A549 (cell line): Measurements from ENCODE around the gene MINDY2. TPM values are rescaled to one million over a fixed set of nuclear protein-coding genes. Genes with fewer than 3 reads are reported as not detected.
A peak's percentile ranks its signal among the peaks of the same experiment; 100 is the strongest.

Source experiments
- ATAC-seq, 2 experiments: fragments of 200-7000 bp in 1 of 2; fragments of >200 bp in 1 of 2; cut with Nextera tagmentation in 1 of 2; cut with Tn5 transposase in 1 of 2; 3 replicates each; pipeline versions ENCODE4 v1.8.0 to v1.9.1; 2018 to 2020; ENCODE audit warnings: mild to moderate bottlenecking in 1 of 2, moderate library complexity in 1 of 2
- CTCF ChIA-PET: fragments of 300-600 bp; sonication (Branson Sonifier 250); formaldehyde crosslinking; extraction: SDS; loops from one replicate; lab custom pipeline; 2021; ENCODE audit warnings: antibody characterized with exemption, inconsistent platforms; lab: Yijun Ruan, JAX
- POLR2A ChIA-PET: fragments of 350-600 bp; formaldehyde crosslinking; extraction: SDS; loops from one replicate; lab custom pipeline; 2021; ENCODE audit warnings: antibody characterized with exemption, inconsistent platforms; lab: Yijun Ruan, JAX
- DNase-seq, 2 experiments: peaks; one replicate each; pipeline versions ENCODE4 v3.0.0 to v3.0.0-alpha.2; 2011 to 2016; ENCODE audit warnings: low read depth in 1 of 2, low spot score in 1 of 2
- FAIRE-seq: peaks from 2 replicates; lab custom pipeline; 2011; peaks lifted over from hg19 to GRCh38; lab: Jason Lieb, UNC
- H3K27ac ChIP-seq, 2 experiments: fragments of >200 bp; sonication (Bioruptor Twin); formaldehyde crosslinking; 3 replicates each; pipeline ENCODE4 v1.5.1; 2016 to 2017
- H3K4me1 ChIP-seq: fragments of >200 bp; sonication (Bioruptor Twin); formaldehyde crosslinking; 3 replicates; pipeline ENCODE4 v1.6.1; 2016
- H3K4me2 ChIP-seq: fragments of >200 bp; sonication (Bioruptor Twin); formaldehyde crosslinking; 3 replicates; pipeline ENCODE4 v1.6.1; 2016
- H3K4me3 ChIP-seq: fragments of >200 bp; sonication (Bioruptor Twin); formaldehyde crosslinking; 3 replicates; pipeline ENCODE4 v1.5.1; 2016
- H3K9me3 ChIP-seq: fragments of >200 bp; sonication (Bioruptor Twin); formaldehyde crosslinking; 3 replicates; pipeline ENCODE4 v1.6.1; 2016
- CBX2 ChIP-seq: fragments of 200-600 bp; sonication (generic); IDR thresholded peaks from 2 replicates; pipeline ENCODE4 v1.6.1; 2016; ENCODE audit warnings: low read depth, mild to moderate bottlenecking, borderline replicate concordance
- CHD4 ChIP-seq: fragments of 200-600 bp; sonication (generic); IDR thresholded peaks from 2 replicates; pipeline ENCODE4 v1.6.1; 2016; ENCODE audit warnings: antibody characterized with exemption, mild to moderate bottlenecking, borderline replicate concordance
- EHMT2 ChIP-seq: fragments of 200-600 bp; sonication (generic); IDR thresholded peaks from 2 replicates; pipeline ENCODE4 v1.6.1; 2016; ENCODE audit warnings: antibody characterized with exemption, low read depth, mild to moderate bottlenecking, moderate library complexity
- FOSB ChIP-seq: fragments of 250-450 bp; sonication (Bioruptor Pico); IDR thresholded peaks from 2 replicates; pipeline ENCODE4 v1.5.0; 2020; ENCODE audit warnings: mild to moderate bottlenecking, moderate library complexity
- GATA3 ChIP-seq: IDR thresholded peaks from 2 replicates; pipeline ENCODE4 v1.6.1; 2012; ENCODE audit warnings: borderline replicate concordance
- HDAC2 ChIP-seq: fragments of 200-600 bp; sonication (generic); IDR thresholded peaks from 2 replicates; pipeline ENCODE4 v1.6.1; 2016
- HEYL ChIP-seq: fragments of 250-450 bp; sonication (Bioruptor Pico); IDR thresholded peaks from 2 replicates; pipeline ENCODE4 v1.8.0; 2021; ENCODE audit warnings: mild to moderate bottlenecking, moderate library complexity
- HOXB5 ChIP-seq: fragments of 250-450 bp; sonication (Bioruptor Pico); IDR thresholded peaks from 2 replicates; pipeline ENCODE4 v1.5.0; 2020; ENCODE audit warnings: mild to moderate bottlenecking, moderate library complexity
- JUNB ChIP-seq: fragments of >200 bp; sonication (Bioruptor Twin); formaldehyde crosslinking; IDR thresholded peaks from 2 replicates; pipeline ENCODE4 v1.6.1; 2016
- KDM1A ChIP-seq: fragments of 200-600 bp; sonication (generic); IDR thresholded peaks from 2 replicates; pipeline ENCODE4 v1.6.1; 2016; ENCODE audit warnings: low read depth, mild to moderate bottlenecking
- KDM5A ChIP-seq: fragments of 200-600 bp; sonication (generic); IDR thresholded peaks from 2 replicates; pipeline ENCODE4 v1.6.1; 2016; ENCODE audit warnings: antibody characterized with exemption, mild to moderate bottlenecking
- MAFK ChIP-seq: fragments of 450-650 bp; IDR thresholded peaks from 2 replicates; pipeline ENCODE4 v1.6.1; 2014; ENCODE audit not compliant: partially characterized antibody
- MYC ChIP-seq: IDR thresholded peaks from 2 replicates; pipeline ENCODE4 v1.6.1; 2012; ENCODE audit warnings: mild to moderate bottlenecking, inconsistent platforms, low read length, improper control_type of control experiment, borderline replicate concordance
- NFE2L2 ChIP-seq: fragments of 150-350 bp; conservative IDR thresholded peaks from 2 replicates; pipeline ENCODE4 v1.6.1; 2014; ENCODE audit warnings: low read length
- POLR2AphosphoS2 ChIP-seq: conservative IDR thresholded peaks from 2 replicates; pipeline ENCODE4 v1.6.1; 2012; ENCODE audit warnings: low read length, improper control_type of control experiment, inconsistent platforms
- RFX5 ChIP-seq: fragments of 450-650 bp; IDR thresholded peaks from 2 replicates; pipeline ENCODE4 v1.7.1; 2014; ENCODE audit warnings: antibody characterized with exemption, mild to moderate bottlenecking, moderate library complexity
- SREBF2 ChIP-seq: fragments of 450-650 bp; IDR thresholded peaks from 2 replicates; pipeline ENCODE4 v1.6.1; 2014; ENCODE audit warnings: mild to moderate bottlenecking, moderate library complexity
- WGBS: methylation state at CpG from one replicate; pipeline ENCODE4 v1.1.6; 2017; ENCODE audit errors: missing lambda C conversion rate; 5-methylcytosine and 5-hydroxymethylcytosine counted together
- polyA plus RNA-seq, 4 experiments: library from polyadenylated mRNA; depleted of rRNA in 3 of 4; stranded (reverse); fragments of >200 nt; fragmentation: RNase III in 1 of 4; extraction: RNeasy Plus Mini Kit Qiagen cat#74134 plus additional on column Dnase treatment in 1 of 4; gene quantifications; 2 replicates in 3 of 4; 3 replicates in 1 of 4; pipeline ENCODE4 v1.2.3, GENCODE V29; 2011 to 2017
- TF ChIP-seq, protein P1 (sequence below): IDR thresholded peaks from 2 replicates; pipeline ENCODE4 v1.6.1; 2012
- TF ChIP-seq, protein P2 (sequence below): fragments of >200 bp; sonication (Bioruptor Twin); formaldehyde crosslinking; IDR thresholded peaks from 3 replicates; pipeline ENCODE4 v1.6.1; 2016
- TF ChIP-seq, protein P3 (sequence below): fragments of 450-650 bp; IDR thresholded peaks from 2 replicates; pipeline ENCODE4 v1.6.1; 2014; ENCODE audit warnings: antibody characterized with exemption
- TF ChIP-seq, protein P4 (sequence below): IDR thresholded peaks from 2 replicates; pipeline ENCODE4 v1.6.1; 2012

MINDY2 gene
- polyA plus RNA-seq, 2 of the 4 experiments (the other 2 are of a cell fraction), result 4.7 to 7.0 TPM

DNA sequence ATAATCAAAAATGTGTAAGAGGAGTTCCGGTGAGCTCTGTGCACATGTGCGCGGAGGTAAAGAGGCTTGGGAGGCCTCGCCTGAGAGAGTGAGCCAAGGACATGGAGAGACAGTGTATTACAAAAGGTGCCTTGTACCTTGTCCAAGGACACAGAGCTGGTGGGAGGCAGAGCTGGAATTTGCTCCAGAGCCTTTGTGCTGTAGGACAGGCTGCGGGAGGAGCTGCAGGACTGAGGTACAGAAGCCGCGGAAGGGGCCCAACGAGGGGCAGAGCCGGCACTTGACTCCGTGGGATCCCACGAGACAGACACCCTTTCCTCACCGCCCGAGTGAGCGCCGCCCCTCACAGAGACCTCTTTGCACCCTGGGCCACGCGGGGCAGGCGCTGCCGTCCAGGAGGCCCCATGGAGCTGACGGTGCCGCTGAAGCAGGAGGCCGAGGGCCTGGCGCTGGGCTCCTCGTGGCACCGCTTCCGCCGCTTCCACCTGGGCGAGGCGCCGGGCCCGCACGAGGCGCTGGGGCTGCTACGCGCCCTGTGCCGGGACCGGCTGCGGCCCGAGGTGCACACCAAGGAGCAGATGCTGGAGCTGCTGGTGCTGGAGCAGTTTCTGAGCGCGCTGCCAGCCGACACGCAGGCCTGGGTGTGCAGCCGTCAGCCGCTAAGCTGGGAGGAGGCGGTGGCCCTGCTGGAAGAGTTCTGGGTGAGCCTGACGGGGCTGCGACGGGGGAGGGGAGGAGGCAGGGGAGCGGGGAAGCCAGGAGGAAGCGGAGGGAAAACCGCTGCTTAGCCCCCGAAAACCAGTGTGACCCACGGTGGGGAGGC is 93.7 kb downstream of the MINDY2 start (continued):
- TF ChIP-seq CHD4 (no peak), EHMT2 (no peak), MYC (no peak)

DNA sequence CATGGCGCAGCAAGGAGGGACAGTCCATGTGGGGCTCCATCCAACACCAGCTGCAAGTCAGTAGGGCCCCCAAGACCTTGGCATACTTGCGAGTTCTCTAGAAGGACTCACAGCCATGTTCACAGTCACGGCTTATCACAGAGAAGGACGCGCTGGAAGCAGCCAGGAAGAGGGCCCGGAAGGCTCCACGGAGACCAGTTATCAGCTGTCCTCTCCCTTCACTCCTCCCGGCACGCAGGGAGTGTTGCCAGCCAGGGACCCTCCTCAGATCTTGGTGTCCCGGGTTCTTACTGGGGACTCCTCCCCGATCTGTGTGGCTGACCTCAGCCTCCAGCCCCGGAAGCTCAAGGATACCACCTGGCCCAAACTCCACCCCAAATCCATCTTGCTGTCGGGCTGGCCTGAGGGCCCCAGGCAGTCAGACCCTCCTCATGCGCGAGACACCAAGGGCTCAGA is 94.4 kb downstream of the MINDY2 start:
- FAIRE-seq (no peak), ATAC-seq (no peak; a peak in 1 of 6 replicates), DNase-seq (no peak)
- H3K27ac ChIP-seq, result peak overlapping the region in 1 of 2 experiments; percentile 59; a peak in 2 of 6 replicates
- ChIA-PET POLR2A (interaction anchor here (1.1 kb wide), 1 partner anchor 27 kb away, joined by 3 read pairs; no protein-coding TSS in a partner anchor), CTCF (interaction anchor here (1.0 to 3.5 kb wide), 8 partner anchors 10 to 663 kb away, joined by 3 to 11 read pairs (median 4); no protein-coding TSS in a partner anchor)
- no peak overlapping the region for H3K4me3 ChIP-seq
- WGBS, result 94% methylated on average over 15 of the region's 15 CpGs
- no peaks in the 10 kb centered on the region for H3K4me1 ChIP-seq
- no peak overlapping the region for H3K4me2 ChIP-seq
- TF ChIP-seq MAFK (no peak), CBX2 (no peak), FOSB (CRISPR knock-in tag) (no peak), KDM1A (no peak), HEYL (CRISPR knock-in tag) (no peak), JUNB (no peak), POLR2AphosphoS2 (no peak)
- no peaks in the 10 kb centered on the region for H3K9me3 ChIP-seq

DNA sequence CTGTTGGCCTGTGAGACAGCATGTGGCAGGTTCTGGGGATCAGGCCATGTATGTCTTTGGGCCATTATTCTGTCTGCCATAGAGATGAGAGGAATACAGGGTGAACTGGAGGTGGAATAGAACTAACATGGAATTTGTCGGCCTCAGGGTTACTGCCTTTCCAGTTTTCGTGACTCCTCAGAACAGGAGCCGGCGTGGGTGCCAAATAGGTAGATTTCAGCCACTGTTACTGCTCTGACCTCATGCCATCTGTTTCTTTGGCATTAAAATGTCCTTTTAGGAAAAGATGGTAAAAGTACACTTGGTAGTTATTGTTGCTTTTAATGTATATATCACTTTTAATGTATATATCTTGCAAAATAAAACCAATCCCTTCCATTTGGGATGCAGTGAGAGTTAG is 96.8 kb downstream of the MINDY2 start:
- no peak for FAIRE-seq
- Histone ChIP-seq H3K4me1 (no peaks in the 10 kb centered on the region), H3K4me2 (no peak overlapping the region)
- no peak for TF ChIP-seq HOXB5 (CRISPR knock-in tag)
- TF ChIP-seq, protein P1, sequence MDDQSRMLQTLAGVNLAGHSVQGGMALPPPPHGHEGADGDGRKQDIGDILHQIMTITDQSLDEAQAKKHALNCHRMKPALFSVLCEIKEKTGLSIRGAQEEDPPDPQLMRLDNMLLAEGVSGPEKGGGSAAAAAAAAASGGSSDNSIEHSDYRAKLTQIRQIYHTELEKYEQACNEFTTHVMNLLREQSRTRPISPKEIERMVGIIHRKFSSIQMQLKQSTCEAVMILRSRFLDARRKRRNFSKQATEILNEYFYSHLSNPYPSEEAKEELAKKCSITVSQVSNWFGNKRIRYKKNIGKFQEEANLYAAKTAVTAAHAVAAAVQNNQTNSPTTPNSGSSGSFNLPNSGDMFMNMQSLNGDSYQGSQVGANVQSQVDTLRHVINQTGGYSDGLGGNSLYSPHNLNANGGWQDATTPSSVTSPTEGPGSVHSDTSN, result no peak
- TF ChIP-seq MYC, result no peak
- no peak for TF ChIP-seq GATA3
- TF ChIP-seq NFE2L2, result no peak
- TF ChIP-seq SREBF2, result no peak
- no peak for TF ChIP-seq KDM5A
- TF ChIP-seq HDAC2, result no peak
- no peak for TF ChIP-seq RFX5
- TF ChIP-seq, protein P2, sequence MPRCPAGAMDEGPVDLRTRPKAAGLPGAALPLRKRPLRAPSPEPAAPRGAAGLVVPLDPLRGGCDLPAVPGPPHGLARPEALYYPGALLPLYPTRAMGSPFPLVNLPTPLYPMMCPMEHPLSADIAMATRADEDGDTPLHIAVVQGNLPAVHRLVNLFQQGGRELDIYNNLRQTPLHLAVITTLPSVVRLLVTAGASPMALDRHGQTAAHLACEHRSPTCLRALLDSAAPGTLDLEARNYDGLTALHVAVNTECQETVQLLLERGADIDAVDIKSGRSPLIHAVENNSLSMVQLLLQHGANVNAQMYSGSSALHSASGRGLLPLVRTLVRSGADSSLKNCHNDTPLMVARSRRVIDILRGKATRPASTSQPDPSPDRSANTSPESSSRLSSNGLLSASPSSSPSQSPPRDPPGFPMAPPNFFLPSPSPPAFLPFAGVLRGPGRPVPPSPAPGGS, result no peak
- no peak for TF ChIP-seq CHD4
- TF ChIP-seq, protein P3, sequence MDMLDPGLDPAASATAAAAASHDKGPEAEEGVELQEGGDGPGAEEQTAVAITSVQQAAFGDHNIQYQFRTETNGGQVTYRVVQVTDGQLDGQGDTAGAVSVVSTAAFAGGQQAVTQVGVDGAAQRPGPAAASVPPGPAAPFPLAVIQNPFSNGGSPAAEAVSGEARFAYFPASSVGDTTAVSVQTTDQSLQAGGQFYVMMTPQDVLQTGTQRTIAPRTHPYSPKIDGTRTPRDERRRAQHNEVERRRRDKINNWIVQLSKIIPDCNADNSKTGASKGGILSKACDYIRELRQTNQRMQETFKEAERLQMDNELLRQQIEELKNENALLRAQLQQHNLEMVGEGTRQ, result no peak
- TF ChIP-seq MAFK, result no peak
- TF ChIP-seq HEYL (CRISPR knock-in tag), result no peak
- TF ChIP-seq, protein P4, sequence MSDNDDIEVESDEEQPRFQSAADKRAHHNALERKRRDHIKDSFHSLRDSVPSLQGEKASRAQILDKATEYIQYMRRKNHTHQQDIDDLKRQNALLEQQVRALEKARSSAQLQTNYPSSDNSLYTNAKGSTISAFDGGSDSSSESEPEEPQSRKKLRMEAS, result no peak
- TF ChIP-seq, all 56 proteins: peak for 0
- 93% methylated on average over 4 of the region's 4 CpGs for WGBS
- no peaks in the 10 kb centered on the region for H3K9me3 ChIP-seq
- DNase-seq, result no peak
- ChIA-PET POLR2A (no interaction called here), CTCF (no interaction called here)
- H3K27ac ChIP-seq, result no peak overlapping the region
- H3K4me3 ChIP-seq, result no peak overlapping the region
- ATAC-seq, result no peak
